Measurements from ENCODE around the gene RBM6. TPM values are rescaled to one million over a fixed set of nuclear protein-coding genes. Genes with fewer than 3 reads are reported as not detected.

The RBM6 gene
- total RNA-seq, 1 experiment from 2014 or later: 90.7 TPM

DNA sequence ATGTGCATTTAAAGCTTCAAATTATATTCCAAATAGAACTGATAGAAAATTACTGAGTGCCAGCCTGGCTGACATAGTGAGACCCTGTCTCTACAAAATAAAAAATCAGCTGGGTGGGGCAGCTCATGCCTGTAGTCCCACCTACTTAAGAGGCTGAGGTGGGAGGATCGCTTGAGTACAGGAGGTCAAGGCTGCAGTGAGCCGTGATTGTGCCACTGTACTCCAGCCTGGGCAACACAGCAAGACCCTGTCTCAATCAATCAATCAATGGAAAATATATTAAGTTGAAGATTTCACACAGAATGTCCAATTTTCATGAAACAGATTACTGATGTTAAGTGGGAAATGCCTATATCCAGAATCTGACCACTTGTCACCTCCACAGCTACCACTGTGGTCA, 14.5 kb upstream of the RBM6 start:
- no peak for DNase-seq
- H4K5ac ChIP-seq (ENCODE audit: insufficient read length, low read depth, low read length): no peak overlapping the region
- H3K79me2 ChIP-seq (ENCODE audit: insufficient read depth, low read length): no peaks in the 10 kb centered on the region
- H3K23ac ChIP-seq (ENCODE audit: insufficient read length, low read depth, low read length): no peak overlapping the region
- no peak overlapping the region for H2BK12ac ChIP-seq (ENCODE audit: insufficient read length, low read depth, low read length)
- H2BK5ac ChIP-seq (ENCODE audit: insufficient read length, low read length): no peak overlapping the region
- H3K36me3 Mint-ChIP-seq (ENCODE audit: insufficient read depth in 1 of 3, low read depth in 3 of 3): no peaks in the 10 kb centered on the region
- H3K4me2 ChIP-seq (ENCODE audit: insufficient read depth, insufficient read length, low read length): no peak overlapping the region
- no peak overlapping the region for H3K56ac ChIP-seq (ENCODE audit: insufficient read length, low read depth, low read length)
- H3K14ac ChIP-seq (ENCODE audit: insufficient read depth, low read length): no peak overlapping the region
- peaks cover 2% of the 10 kb centered on the region for H3K23me2 ChIP-seq (ENCODE audit: insufficient read length, low read depth, low read length, poor library complexity, severe bottlenecking)
- no peaks in the 10 kb centered on the region for H3K9me3 ChIP-seq (ENCODE audit: control insufficient read depth, low read depth, low read length)
- peaks cover 10 to 14% of the 10 kb centered on the region in 2 experiments for H3K4me1 Mint-ChIP-seq
- H3K4me1 ChIP-seq (ENCODE audit: insufficient read depth, low read length): no peaks in the 10 kb centered on the region
- no peak overlapping the region for H2BK20ac ChIP-seq (ENCODE audit: low read depth, low read length, poor library complexity, severe bottlenecking)
- no peak overlapping the region for H3K27ac Mint-ChIP-seq
- no peak overlapping the region for H2BK15ac ChIP-seq (ENCODE audit: low read depth, low read length)
- no peaks in the 10 kb centered on the region for H3K27me3 ChIP-seq (ENCODE audit: insufficient read depth, low read length)
- H3K9ac ChIP-seq (ENCODE audit: extremely low read depth, insufficient read length, low read length): no peak overlapping the region
- no peak overlapping the region for H3T11ph ChIP-seq (ENCODE audit: low read length)
- no CpG with 5 or more reads among the region's 2 CpGs for WGBS (ENCODE audit: extremely low coverage, insufficient read length, low lambda C conversion rate)
- TF ChIP-seq, protein P1, sequence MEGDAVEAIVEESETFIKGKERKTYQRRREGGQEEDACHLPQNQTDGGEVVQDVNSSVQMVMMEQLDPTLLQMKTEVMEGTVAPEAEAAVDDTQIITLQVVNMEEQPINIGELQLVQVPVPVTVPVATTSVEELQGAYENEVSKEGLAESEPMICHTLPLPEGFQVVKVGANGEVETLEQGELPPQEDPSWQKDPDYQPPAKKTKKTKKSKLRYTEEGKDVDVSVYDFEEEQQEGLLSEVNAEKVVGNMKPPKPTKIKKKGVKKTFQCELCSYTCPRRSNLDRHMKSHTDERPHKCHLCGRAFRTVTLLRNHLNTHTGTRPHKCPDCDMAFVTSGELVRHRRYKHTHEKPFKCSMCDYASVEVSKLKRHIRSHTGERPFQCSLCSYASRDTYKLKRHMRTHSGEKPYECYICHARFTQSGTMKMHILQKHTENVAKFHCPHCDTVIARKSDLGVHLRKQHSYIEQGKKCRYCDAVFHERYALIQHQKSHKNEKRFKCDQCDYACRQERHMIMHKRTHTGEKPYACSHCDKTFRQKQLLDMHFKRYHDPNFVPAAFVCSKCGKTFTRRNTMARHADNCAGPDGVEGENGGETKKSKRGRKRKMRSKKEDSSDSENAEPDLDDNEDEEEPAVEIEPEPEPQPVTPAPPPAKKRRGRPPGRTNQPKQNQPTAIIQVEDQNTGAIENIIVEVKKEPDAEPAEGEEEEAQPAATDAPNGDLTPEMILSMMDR (conservative IDR thresholded peaks at IDR 0.05): no peak
- H4K8ac ChIP-seq (replicated peaks; ENCODE audit: insufficient read length, low read depth, low read length): no peak overlapping the region
- H2AFZ ChIP-seq (ENCODE audit: low read length): no peak overlapping the region
- no peak overlapping the region for H2AK5ac ChIP-seq (ENCODE audit: insufficient read length, low read length)
- no peak overlapping the region for H3K4me3 Mint-ChIP-seq
- no peak overlapping the region for H3K4ac ChIP-seq (ENCODE audit: low read depth, low read length)
- H2BK120ac ChIP-seq (ENCODE audit: low read depth, low read length, poor library complexity, severe bottlenecking): no peak overlapping the region
- H3K18ac ChIP-seq (ENCODE audit: insufficient read length, low read depth, low read length): no peak overlapping the region
- no peaks in the 10 kb centered on the region for H4K20me1 ChIP-seq (ENCODE audit: control insufficient read depth, insufficient read depth, insufficient read length)
- no peaks in the 10 kb centered on the region for H3K27me3 Mint-ChIP-seq (ENCODE audit: low read depth)
- H4K91ac ChIP-seq (ENCODE audit: insufficient read length, low read depth, low read length): no peak overlapping the region
- H3K9me3 Mint-ChIP-seq: no peaks in the 10 kb centered on the region
- H3K27ac ChIP-seq (ENCODE audit: insufficient read length, low read depth, low read length): no peak overlapping the region
- H3K79me1 ChIP-seq (ENCODE audit: insufficient read depth, low read depth, low read length, poor library complexity, severe bottlenecking): no peaks in the 10 kb centered on the region
